ENCODE measurements around the gene TCOF1.

The TCOF1 gene

DNA sequence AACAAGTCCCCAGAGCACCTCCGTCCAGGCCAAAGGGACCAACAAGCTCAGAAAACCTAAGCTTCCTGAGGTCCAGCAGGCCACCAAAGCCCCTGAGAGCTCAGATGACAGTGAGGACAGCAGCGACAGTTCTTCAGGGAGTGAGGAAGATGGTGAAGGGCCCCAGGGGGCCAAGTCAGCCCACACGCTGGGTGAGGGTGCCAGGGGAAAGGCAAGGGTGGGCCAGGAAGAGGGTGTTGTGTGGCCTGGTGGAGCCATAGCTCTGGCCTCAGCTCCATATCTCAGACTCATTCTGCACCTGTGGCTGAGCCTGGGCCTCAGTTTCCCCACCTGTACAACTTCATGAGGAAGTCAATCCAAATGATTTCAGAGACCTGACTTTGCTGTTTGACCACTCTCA is 34.5 kb downstream of the TCOF1 start:
- no peak for FAIRE-seq
- TF ChIP-seq CTCF (IDR thresholded peaks at IDR 0.05; ENCODE audit: insufficient read depth, missing control alignments): no peak
- DNase-seq (ENCODE audit: insufficient read length, low spot score): no peak

DNA sequence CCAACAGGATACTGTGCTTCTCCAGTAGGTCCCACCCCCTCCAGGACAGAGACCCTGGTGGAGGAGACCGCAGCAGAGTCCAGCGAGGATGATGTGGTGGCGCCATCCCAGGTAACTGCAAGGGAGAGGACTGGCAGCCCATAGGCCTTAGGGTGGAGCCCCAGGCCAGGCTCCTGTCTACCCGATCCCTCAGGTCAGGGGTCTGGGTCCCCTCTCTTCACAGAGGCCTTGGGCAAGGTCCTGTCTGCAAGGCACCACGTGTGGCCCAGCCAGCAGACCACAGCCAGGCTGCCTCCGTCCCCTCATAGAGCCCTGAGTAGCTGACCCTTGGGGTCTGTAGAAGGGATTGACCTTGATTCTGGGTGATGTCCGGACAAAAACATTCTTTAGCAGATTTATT is 35.2 kb downstream of the TCOF1 start:
- TF ChIP-seq CTCF (IDR thresholded peaks at IDR 0.05; ENCODE audit: insufficient read depth, missing control alignments): no peak
- no peak for DNase-seq (ENCODE audit: insufficient read length, low spot score)
- FAIRE-seq: no peak

GRCh38 chr5:150393096-150393645 is 35.7 kb downstream of the TCOF1 start:
- no peak for TF ChIP-seq CTCF (IDR thresholded peaks at IDR 0.05; ENCODE audit: insufficient read depth, missing control alignments)
- DNase-seq (ENCODE audit: insufficient read length, low spot score) (no peak), FAIRE-seq (no peak)

DNA sequence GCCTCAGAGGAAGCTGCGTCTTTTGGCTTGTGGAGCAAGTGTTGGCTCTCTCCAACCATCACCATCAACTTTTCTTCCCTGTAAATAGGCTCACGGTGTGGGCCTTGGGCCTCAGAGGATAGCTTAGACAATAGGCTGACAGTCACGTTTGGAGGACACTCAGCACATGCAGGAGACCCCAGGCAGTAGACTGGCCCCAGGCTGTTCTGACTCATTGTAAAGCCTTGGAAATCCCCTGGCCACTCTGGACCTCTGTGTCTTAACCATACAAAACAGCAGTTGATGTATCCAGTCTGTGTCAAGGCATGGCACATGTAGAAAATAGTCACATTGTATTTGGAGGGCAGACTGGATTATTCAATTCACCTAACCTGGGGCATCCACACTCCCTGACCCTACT is 36.6 kb downstream of the TCOF1 start:
- no peak for TF ChIP-seq CTCF (IDR thresholded peaks at IDR 0.05; ENCODE audit: insufficient read depth, missing control alignments)
- DNase-seq (ENCODE audit: insufficient read length, low spot score) (no peak), FAIRE-seq (no peak)

DNA sequence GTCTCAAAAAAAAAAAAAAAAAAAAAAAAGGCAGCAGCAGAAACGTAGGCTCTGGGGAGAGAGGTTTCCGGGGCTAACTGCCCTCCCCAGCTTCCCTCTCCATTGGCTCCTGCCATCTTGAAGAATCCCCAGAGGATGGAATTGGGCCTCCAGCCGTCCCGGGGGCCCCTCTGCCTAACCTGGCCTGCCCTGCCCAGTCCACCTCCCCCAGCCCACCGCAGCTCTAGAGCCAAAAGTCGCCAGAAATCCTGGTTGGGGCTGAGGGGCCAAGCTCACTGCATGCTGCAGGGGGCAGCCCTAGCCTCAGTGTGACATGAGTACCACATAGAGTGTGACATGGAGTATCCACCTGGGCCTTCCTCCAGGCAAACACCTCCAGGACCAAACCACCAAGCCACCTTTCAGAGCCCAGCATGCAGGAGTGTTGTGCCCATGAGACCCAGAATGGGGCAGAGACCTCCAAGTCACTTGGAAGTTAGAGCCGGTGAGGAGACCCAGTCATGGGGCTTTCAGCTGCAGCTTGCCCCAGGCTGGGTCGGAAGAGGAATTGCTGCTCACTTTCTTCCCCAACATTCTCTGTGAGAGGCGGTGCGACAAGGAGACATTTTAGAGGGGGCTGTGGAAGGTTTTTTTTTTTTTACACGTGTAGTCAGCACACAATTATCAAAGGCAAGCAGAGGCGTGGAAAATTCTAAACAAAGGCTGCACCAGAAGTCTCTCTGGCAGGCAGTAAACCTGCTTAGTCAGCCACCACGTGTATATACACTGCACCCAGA is 37.6 kb downstream of the TCOF1 start:
- DNase-seq (ENCODE audit: insufficient read length, low spot score): no peak
- FAIRE-seq: no peak
- TF ChIP-seq CTCF (IDR thresholded peaks at IDR 0.05; ENCODE audit: insufficient read depth, missing control alignments): no peak

- TF ChIP-seq CTCF (IDR thresholded peaks at IDR 0.05; ENCODE audit: insufficient read depth, missing control alignments): no peak
- FAIRE-seq: no peak
- DNase-seq (ENCODE audit: insufficient read length, low spot score): no peak
Observed at GRCh38 chr5:150395688-150395975, 38.1 kb downstream of the TCOF1 start.

DNA sequence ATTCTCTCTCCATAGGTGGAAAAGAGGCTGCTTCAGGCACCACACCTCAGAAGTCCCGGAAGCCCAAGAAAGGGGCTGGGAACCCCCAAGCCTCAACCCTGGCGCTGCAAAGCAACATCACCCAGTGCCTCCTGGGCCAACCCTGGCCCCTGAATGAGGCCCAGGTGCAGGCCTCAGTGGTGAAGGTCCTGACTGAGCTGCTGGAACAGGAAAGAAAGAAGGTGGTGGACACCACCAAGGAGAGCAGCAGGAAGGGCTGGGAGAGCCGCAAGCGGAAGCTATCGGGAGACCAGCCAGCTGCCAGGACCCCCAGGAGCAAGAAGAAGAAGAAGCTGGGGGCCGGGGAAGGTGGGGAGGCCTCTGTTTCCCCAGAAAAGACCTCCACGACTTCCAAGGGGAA is 38.8 kb downstream of the TCOF1 start:
- TF ChIP-seq CTCF (IDR thresholded peaks at IDR 0.05; ENCODE audit: insufficient read depth, missing control alignments): no peak
- FAIRE-seq: no peak

More for the DNA sequence above, 38.8 kb downstream of the TCOF1 start:
- no peak for DNase-seq (ENCODE audit: insufficient read length, low spot score)
